ENCODE measurements around the gene IFNGR1.
"Not testable (repeated sequence)": the region's sequence is repeated elsewhere in the genome, so short reads cannot be mapped to it uniquely, and the experiment has no call there.

Gene IFNGR1

GRCh38 chr6:137218917-137219663 is at the start of gene IFNGR1:
Gene IFNGR1, minus strand, starts transcription at chr6:137219385. Its CDS starts 58 bp downstream, at chr6:137219327.
- DNase-seq (ENCODE audit: low read depth in 2 of 2): peak; percentile 96 to 97

GRCh38 chr6:137268911-137269310 is 49.7 kb upstream of the IFNGR1 start:
- no peak for DNase-seq (ENCODE audit: low read depth in 2 of 2)

GRCh38 chr6:137266309-137266586 is 47.1 kb upstream of the IFNGR1 start:
- DNase-seq (ENCODE audit: low read depth in 2 of 2): no peak

DNA sequence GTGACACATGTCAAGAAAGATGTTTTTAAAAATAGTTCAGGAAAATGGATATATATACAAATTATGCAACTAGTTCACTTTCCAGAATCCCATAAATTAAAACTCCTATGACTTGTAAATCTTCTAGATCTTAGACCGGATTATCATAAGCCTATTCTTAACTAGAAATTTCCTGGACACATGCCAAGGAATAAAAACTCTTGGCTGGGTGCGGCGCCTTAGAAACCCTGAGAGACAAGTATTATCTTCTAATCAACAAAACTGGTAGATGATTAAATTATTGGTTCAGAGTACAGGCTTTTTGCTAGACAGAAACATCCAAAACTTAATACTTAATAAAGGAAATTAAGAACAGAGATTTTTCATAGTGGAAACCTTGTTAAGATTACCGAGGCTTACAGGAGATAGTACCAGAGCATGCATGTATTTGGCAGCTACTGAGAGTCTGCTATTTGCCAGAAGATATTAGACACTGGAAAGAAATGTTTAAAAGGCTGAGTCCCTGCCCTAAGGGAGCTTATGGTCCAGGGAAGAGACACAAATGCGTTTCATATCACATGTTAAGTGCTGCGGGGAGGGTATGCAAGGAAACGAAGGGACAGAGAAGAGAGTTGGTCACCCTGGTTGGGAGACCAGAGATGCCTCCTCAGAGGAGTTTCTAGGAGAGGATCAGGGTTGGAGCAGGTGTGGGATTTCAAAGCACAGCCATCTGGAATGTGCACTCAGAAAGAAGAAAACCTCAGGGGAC is 46.5 kb upstream of the IFNGR1 start:
- DNase-seq (ENCODE audit: low read depth in 2 of 2): no peak

- no peak for DNase-seq (ENCODE audit: low read depth in 2 of 2)
Measured at GRCh38 chr6:137264311-137265075, 45.3 kb upstream of the IFNGR1 start.

DNA sequence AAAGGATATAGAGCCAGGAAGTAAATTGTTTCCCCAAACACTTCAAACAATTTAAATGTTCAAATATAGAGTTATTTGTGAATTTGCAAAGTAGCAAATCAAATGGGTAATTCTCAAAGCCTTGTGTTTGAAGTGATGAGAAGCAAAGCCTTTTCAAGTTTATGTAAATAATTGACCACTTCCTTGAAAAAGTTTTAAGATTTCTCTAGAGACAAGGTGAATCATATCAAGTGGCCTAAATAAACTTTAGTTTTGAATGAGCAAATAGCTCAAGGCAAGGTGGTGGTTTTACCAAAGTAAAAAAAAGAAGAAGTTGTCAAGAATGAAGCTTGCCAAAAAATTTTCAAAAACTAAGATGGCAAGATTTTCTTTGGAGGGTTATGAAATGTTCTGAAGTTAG is 42.6 kb upstream of the IFNGR1 start:
- no peak for DNase-seq (ENCODE audit: low read depth in 2 of 2)

- no peak for DNase-seq (ENCODE audit: low read depth in 2 of 2)
Measured at GRCh38 chr6:137261361-137261760, 42.2 kb upstream of the IFNGR1 start.

DNA sequence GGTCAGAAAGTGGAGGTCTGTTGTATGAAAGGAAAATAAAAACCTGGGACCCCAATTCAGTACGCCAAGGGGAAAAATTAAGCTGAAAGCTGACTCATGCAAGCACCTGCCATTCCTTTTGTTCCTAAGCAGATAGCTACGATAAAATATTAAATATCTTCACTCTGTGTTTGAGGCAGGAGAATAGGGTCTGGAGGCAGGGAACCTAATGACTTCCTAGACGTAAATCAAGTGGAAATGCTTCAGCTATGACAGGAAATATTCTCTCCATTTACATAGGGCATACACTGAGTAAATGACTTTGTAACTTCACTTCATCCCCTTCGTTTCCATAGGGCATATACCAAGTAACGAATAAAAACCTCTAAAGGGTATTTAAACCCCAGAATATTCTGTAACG is 41.0 kb upstream of the IFNGR1 start:
- DNase-seq (ENCODE audit: low read depth in 2 of 2): no peak

GRCh38 chr6:137259349-137259748 is 40.2 kb upstream of the IFNGR1 start:
- no peak for DNase-seq (ENCODE audit: low read depth in 2 of 2)

- DNase-seq (ENCODE audit: low read depth in 2 of 2): no peak
Measured at GRCh38 chr6:137258170-137258569, 39.0 kb upstream of the IFNGR1 start.

DNA sequence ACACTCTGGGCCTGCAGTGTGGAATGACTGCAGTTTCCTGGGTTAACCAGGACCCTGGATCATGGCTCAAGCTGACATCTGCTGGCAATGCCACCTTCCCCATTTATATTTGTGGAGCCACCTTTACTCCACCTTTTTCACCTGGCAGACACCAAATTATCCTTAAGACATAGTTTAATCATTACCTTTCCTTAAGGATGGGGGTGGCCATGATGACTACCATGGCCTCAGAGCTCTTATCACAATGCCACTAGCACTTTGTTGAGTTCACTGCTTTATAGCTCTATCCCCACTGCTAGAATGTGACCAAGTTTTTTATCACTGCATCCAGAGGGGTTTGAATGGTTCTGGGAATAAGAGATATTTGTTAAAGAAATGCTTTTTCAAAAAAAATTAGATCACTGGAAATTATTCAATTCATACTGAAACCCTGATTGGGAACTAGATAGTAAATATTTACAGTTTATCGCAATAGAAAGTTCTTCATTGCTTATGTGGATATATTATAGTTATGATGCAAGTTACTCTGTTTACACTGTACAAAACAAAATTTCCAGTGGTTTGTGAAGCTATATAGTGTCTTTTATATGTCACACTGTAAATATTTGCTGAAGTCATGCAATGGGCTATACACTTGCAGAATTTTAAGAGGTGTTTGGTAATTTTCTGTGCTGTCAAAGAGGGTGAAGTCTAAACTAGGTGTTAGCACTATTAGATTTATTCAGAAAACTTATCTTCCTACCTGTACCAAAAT is 37.3 kb upstream of the IFNGR1 start:
- DNase-seq (ENCODE audit: low read depth in 2 of 2): no peak

DNA sequence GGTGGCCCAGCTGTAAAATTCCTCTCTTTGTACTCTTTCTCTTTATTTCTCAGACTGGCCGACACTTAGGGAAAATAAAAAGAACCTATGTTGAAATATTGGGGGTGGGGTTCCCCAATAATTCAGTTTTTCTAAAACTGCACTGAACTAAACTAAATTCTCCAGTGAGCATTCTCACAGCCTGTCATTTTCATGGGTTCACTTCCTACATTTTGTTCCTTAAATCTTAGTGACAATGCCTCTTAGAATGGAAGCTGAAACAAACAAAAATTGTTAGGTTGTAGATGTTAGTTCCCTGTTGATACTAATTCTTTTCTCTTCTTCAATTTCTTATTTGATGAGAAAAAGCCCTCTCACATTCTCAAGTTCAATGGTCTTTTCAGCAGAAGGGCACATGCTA is 35.8 kb upstream of the IFNGR1 start:
- DNase-seq (ENCODE audit: low read depth in 2 of 2): no peak

GRCh38 chr6:137254430-137254829 is 35.2 kb upstream of the IFNGR1 start:
- DNase-seq (ENCODE audit: low read depth in 2 of 2): not testable (repeated sequence)

DNA sequence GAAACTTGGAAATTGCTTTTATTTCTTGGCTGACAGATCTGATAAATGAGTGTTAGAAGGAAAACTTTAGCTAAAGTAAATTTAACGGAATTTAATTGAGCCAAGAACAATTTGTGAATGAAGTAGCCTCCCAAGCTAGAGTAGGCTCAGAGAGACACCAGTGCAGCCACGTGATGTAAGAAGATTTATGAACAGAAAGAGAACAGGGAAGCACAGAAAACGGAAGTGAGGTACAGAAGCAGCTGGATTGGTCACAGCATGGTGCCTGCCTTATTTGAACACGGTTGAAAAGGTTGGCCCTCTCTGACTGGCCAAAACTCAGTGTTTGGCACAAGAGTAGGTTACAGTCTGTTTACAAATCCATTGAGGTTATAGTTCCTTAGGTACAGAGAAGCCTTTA is 29.5 kb upstream of the IFNGR1 start:
- no peak for DNase-seq (ENCODE audit: low read depth in 2 of 2)

- DNase-seq (ENCODE audit: low read depth in 2 of 2): no peak
Measured at GRCh38 chr6:137247724-137248123, 28.5 kb upstream of the IFNGR1 start.

- DNase-seq (ENCODE audit: low read depth in 2 of 2): no peak
Measured at GRCh38 chr6:137246791-137247202, 27.6 kb upstream of the IFNGR1 start.

DNA sequence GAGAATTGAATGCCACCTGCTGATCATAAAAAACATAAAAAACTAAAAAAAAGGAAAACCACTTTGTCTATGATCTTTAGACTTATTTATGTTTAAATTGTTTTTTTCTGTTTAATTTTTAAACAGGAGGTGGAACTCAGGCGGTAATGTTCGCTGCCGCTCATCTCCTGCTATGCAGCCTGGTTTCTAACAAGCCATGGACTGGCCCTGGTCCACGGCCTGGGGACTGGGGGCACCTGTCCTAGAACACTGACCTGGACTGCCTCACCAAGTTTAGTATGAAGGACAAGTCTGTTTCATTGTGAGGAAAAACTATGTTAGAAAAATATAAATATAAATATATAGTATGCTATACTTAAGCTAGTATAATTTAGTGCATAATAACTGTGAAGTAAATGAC is 27.0 kb upstream of the IFNGR1 start:
- DNase-seq (ENCODE audit: low read depth in 2 of 2): no peak

DNA sequence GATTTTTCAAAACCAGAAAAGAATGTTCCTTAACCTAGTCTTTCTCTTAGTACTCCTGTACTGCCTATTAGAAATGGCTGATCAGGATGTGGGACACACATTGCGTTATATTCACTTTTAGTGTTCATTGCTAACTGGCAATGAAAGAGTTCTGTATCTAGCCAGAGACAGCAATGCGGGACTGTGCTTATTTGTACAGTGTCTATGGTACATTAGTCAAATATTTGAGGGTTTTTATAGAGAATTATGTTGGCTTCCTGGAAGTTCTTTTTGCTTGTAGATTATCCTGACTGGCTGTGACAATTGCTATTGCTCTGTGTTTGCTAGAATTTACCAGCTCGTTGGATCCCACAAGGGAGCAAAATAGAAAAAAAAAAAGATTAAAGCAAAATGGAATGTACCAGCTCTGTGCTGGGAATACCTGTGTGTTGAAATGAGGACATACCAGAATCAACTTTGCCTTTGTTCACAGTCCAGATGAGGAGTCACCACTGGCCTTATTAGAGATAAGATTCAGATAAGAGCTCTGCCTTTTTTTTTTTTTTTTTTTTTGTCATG is 22.4 kb upstream of the IFNGR1 start:
- no peak for DNase-seq (ENCODE audit: low read depth in 2 of 2)

DNA sequence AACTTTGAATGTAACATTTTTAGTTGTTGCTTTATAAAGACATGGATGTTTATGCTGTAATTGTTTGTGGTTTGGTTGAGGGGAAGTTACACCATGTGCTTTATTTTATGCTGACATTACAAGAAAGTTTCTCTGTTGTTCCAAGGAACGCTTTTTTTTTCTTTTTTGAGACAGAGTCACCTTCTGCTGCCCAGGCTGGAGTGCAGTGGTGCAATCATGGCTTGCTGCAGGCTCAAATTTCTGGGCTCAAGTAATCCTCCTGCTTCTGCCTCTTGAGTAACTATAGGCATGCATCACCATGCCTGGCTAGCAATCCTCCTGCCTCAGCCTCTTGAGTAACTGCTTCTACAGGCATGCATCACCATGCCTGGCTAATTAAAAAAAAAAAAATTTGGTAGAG is 21.0 kb upstream of the IFNGR1 start:
- no peak for DNase-seq (ENCODE audit: low read depth in 2 of 2)

DNA sequence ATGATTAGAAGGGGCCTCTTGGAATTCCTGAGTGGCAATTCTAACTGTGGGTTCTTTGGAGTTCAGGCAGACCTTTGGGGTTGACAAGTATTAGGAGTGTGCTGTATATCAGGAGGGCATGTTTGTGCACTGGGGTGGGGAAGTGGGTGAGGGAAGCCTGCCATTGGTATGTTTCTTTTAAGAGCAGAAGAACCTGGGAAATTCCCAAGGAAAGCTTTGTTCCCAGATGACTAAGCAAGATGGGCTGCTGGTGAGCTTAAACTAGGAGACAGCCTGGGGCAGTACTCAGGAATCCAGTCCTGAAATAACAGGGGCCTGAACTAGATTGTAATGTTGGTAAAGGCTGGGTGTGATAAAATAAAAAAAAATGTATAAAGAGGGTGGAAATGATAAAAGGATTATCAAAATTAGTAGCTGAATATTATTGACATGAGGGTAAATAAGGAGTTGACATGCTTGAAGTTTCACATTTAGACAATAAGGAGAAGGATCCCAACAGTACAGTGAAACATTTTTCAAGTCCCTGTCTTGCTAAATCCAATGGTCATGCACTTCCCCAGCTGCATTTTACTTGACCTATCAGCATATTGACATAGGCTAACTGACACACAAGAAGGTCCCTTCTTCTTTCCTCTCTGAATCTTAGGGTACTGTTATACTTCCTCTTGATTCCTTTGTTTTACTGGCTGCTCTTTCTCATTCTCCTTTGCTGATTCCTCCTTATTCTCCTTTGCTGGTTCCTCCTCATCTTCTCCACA is 18.4 kb upstream of the IFNGR1 start:
- no peak for DNase-seq (ENCODE audit: low read depth in 2 of 2)

Measured in activated CD4-positive, alpha-beta T cell treated with anti-CD3 and anti-CD28 coated beads for 24 hours (primary cell).